Ishikawa (cell line): ENCODE results near the gene ATP10B.

Experiments used
- CEBPB ChIP-seq: IDR thresholded peaks from 2 replicates; pipeline ENCODE4 v1.6.1; 2012
- CREB1 ChIP-seq: IDR thresholded peaks from 2 replicates; pipeline ENCODE4 v1.6.1; 2012; ENCODE audit warnings: low read depth
- EGR1 ChIP-seq: IDR thresholded peaks from 2 replicates; pipeline ENCODE4 v1.6.1; 2012
- EP300 ChIP-seq: IDR thresholded peaks from 2 replicates; pipeline ENCODE4 v1.6.1; 2012; ENCODE audit warnings: borderline replicate concordance
- FOXM1 ChIP-seq: IDR thresholded peaks from 2 replicates; pipeline ENCODE4 v1.6.1; 2012; ENCODE audit warnings: low read depth, borderline replicate concordance
- NFIC ChIP-seq: IDR thresholded peaks from 2 replicates; pipeline ENCODE4 v1.6.1; 2012
- RAD21 ChIP-seq: IDR thresholded peaks from 2 replicates; pipeline ENCODE4 v1.6.1; 2012; ENCODE audit warnings: low read depth
- TAF1 ChIP-seq: IDR thresholded peaks from 2 replicates; pipeline ENCODE4 v1.6.1; 2012; ENCODE audit warnings: low read depth, mild to moderate bottlenecking
- TCF12 ChIP-seq: IDR thresholded peaks from 2 replicates; pipeline ENCODE4 v1.6.1; 2012; ENCODE audit warnings: low read depth
- TEAD4 ChIP-seq: IDR thresholded peaks from 2 replicates; pipeline ENCODE4 v1.6.1; 2012
- YY1 ChIP-seq: IDR thresholded peaks from 2 replicates; pipeline ENCODE4 v1.6.1; 2012; ENCODE audit warnings: low read depth
- ZBTB7A ChIP-seq: IDR thresholded peaks from 2 replicates; pipeline ENCODE4 v1.6.1; 2012; ENCODE audit warnings: low read depth
- TF ChIP-seq, protein P1 (sequence below): IDR thresholded peaks from 2 replicates; pipeline ENCODE4 v1.6.1; 2012; ENCODE audit warnings: low read depth, mild to moderate bottlenecking
- TF ChIP-seq, protein P2 (sequence below): IDR thresholded peaks from 2 replicates; pipeline ENCODE4 v1.6.1; 2012
- TF ChIP-seq, protein P3 (sequence below): IDR thresholded peaks from 2 replicates; pipeline ENCODE4 v1.6.1; 2012

The ATP10B gene

DNA sequence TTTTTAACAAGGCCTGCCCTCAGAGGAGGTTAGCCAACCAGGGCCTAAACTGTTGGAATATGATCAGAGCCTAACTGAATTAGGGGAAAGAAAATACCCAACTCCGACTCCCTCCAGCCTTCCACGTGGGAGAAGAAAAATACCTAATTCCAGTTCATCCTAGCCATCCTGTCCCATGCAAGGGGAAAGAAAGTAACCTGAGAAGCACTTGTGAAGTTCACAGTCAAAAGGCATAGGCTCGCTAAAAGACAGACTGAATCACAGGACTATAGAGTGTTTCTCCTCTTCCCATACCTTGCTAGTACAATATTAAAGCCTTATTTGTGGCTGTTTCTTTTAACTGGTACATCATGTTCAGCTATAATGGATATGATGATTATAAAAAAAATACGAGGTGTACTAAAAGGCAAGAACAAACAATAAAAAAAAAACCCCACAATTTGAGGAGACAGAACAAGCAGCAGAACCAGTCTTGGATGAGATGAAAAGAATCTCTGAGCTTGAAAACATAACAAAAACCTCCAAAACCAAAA, 18.0 kb upstream of the ATP10B start:
- TF ChIP-seq, protein P1, sequence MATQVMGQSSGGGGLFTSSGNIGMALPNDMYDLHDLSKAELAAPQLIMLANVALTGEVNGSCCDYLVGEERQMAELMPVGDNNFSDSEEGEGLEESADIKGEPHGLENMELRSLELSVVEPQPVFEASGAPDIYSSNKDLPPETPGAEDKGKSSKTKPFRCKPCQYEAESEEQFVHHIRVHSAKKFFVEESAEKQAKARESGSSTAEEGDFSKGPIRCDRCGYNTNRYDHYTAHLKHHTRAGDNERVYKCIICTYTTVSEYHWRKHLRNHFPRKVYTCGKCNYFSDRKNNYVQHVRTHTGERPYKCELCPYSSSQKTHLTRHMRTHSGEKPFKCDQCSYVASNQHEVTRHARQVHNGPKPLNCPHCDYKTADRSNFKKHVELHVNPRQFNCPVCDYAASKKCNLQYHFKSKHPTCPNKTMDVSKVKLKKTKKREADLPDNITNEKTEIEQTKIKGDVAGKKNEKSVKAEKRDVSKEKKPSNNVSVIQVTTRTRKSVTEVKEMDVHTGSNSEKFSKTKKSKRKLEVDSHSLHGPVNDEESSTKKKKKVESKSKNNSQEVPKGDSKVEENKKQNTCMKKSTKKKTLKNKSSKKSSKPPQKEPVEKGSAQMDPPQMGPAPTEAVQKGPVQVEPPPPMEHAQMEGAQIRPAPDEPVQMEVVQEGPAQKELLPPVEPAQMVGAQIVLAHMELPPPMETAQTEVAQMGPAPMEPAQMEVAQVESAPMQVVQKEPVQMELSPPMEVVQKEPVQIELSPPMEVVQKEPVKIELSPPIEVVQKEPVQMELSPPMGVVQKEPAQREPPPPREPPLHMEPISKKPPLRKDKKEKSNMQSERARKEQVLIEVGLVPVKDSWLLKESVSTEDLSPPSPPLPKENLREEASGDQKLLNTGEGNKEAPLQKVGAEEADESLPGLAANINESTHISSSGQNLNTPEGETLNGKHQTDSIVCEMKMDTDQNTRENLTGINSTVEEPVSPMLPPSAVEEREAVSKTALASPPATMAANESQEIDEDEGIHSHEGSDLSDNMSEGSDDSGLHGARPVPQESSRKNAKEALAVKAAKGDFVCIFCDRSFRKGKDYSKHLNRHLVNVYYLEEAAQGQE = no peak
- TF ChIP-seq EGR1 (no peak), YY1 (no peak), TAF1 (no peak), CEBPB (no peak), TCF12 (no peak), EP300 (no peak), FOXM1 (no peak), TEAD4 (no peak), CREB1 (no peak), NFIC (no peak), ZBTB7A (no peak), RAD21 (no peak)
- TF ChIP-seq, protein P2, sequence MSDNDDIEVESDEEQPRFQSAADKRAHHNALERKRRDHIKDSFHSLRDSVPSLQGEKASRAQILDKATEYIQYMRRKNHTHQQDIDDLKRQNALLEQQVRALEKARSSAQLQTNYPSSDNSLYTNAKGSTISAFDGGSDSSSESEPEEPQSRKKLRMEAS = no peak
- TF ChIP-seq, protein P3, sequence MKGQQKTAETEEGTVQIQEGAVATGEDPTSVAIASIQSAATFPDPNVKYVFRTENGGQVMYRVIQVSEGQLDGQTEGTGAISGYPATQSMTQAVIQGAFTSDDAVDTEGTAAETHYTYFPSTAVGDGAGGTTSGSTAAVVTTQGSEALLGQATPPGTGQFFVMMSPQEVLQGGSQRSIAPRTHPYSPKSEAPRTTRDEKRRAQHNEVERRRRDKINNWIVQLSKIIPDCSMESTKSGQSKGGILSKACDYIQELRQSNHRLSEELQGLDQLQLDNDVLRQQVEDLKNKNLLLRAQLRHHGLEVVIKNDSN = no peak

DNA sequence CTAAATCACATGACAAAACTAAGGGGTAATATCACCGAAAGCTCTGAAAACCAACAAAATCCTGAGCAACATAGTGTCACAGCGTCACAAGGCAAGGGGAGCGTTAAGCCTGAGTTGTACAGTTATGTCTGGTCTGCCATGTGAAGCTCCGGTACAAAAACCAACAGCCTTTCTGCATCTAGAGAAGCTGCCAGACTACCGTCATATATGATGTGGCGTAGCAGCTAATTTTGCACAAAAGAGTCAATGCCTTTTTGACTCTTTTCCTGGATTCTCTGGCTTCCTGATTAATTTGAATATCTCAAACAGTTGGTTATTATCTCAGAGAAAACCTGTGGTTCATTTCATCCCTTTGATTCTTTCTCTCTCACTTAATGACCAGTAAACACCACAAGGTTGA, 16.0 kb upstream of the ATP10B start:
- TF ChIP-seq EGR1 (no peak), CEBPB (no peak), TCF12 (no peak), NFIC (no peak), EP300 (no peak), RAD21 (no peak), TEAD4 (no peak), YY1 (no peak), FOXM1 (no peak), ZBTB7A (no peak), TAF1 (no peak), CREB1 (no peak)
- TF ChIP-seq, protein P1 = no peak
- TF ChIP-seq, protein P3 = no peak
- TF ChIP-seq, protein P2 = no peak

DNA sequence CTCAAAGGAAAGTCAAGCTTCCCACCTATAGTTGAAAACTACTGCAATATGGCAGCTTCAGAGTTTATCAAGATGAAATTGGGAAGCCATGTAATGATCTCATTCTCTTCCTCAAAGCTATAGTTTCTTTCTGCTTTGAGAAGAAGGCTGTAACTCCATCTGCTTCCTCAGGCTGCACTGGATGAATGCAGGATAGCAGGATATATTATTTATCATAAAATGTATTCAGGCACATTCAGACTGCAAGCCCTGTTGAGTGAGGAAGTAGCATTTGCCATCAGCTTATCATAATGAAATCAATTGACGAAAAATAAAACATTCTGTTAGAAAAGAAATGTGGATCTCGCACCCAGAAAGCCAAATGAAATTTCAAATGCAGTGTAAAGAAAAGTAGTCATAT, 560 bp downstream of the ATP10B start:
- TF ChIP-seq TEAD4 (no peak), FOXM1 (no peak), CEBPB (no peak), CREB1 (no peak), EP300 (no peak), EGR1 (no peak), YY1 (no peak), RAD21 (no peak), ZBTB7A (no peak), NFIC (no peak), TCF12 (no peak), TAF1 (no peak)
- TF ChIP-seq, protein P2 = no peak
- TF ChIP-seq, protein P1 = no peak
- TF ChIP-seq, protein P3 = no peak

DNA sequence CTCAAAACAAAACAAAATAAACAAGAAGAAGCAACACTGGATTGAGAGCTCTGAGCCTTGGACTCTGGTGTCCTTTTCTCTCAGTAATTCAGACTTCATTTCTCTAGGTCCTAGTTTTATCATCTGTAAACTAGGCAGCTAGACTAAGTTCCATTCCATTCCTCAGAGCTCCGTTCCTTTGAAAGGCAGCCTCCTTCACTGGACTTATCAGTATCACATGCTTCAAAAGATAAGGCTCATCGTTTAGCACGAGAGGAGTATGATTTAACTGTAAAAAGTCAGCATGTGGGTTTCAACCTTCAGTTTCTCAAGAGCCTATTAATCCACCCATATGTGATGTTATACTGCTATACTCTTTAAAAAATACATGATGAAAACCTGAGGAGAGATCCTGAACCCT, 1.6 kb downstream of the ATP10B start:
- no peak for TF ChIP-seq TAF1
- TF ChIP-seq NFIC = no peak
- no peak for TF ChIP-seq CEBPB
- TF ChIP-seq TCF12 = no peak
- TF ChIP-seq RAD21 = no peak
- TF ChIP-seq, protein P2 = no peak
- TF ChIP-seq, protein P3 = no peak
- TF ChIP-seq FOXM1 = no peak
- no peak for TF ChIP-seq TEAD4
- TF ChIP-seq, protein P1 = no peak
- no peak for TF ChIP-seq EGR1
- TF ChIP-seq EP300 = no peak
- no peak for TF ChIP-seq ZBTB7A
- TF ChIP-seq YY1 = no peak
- no peak for TF ChIP-seq CREB1
